Body of pancreas (tissue), 4 donors: Measurements from ENCODE around the gene ANKRD55.
"Not testable (repeated sequence)": the region's sequence is repeated elsewhere in the genome, so short reads cannot be mapped to it uniquely, and the experiment has no call there.

Experiments
- POLR2A ChIP-seq, 3 donors: fragments of 450-650 bp; IDR thresholded peaks; one replicate each; pipeline ENCODE4 v1.6.1; 2016; ENCODE audit warnings: antibody characterized with exemption in 3 of 3, mild to moderate bottlenecking in 2 of 3
- TF ChIP-seq, protein P1 (sequence below), 7 experiments: fragments of 450-650 bp in 4 of 7; fragments of 200-600 bp in 3 of 7; sonication (generic) in 3 of 7; IDR thresholded peaks; one replicate each; pipeline ENCODE4 v1.5.1; 2016 to 2019; ENCODE audit warnings: antibody characterized with exemption in 7 of 7

DNA sequence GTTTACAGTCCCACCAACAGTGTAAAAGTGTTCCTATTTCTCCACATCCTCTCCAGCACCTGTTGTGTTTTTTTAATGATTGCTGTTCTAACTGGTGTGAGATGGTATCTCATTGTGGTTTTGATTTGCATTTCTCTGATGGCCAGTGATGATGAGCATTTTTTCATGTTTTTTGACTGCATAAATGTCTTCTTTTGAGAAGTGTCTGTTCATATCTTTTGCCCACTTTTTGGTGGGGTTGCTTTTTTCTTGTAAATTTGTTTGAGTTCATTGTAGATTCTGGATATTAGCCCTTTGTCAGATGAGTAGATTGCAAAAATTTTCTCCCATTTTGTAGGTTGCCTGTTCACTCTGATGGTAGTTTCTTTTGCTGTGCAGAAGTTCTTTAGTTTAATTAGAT is 29.2 kb downstream of the ANKRD55 start:
- TF ChIP-seq POLR2A (IDR thresholded peaks at IDR 0.05): not testable (repeated sequence)
- TF ChIP-seq, protein P1, sequence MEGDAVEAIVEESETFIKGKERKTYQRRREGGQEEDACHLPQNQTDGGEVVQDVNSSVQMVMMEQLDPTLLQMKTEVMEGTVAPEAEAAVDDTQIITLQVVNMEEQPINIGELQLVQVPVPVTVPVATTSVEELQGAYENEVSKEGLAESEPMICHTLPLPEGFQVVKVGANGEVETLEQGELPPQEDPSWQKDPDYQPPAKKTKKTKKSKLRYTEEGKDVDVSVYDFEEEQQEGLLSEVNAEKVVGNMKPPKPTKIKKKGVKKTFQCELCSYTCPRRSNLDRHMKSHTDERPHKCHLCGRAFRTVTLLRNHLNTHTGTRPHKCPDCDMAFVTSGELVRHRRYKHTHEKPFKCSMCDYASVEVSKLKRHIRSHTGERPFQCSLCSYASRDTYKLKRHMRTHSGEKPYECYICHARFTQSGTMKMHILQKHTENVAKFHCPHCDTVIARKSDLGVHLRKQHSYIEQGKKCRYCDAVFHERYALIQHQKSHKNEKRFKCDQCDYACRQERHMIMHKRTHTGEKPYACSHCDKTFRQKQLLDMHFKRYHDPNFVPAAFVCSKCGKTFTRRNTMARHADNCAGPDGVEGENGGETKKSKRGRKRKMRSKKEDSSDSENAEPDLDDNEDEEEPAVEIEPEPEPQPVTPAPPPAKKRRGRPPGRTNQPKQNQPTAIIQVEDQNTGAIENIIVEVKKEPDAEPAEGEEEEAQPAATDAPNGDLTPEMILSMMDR (IDR thresholded peaks at IDR 0.05): not testable (repeated sequence)
